PFSK-1 (cell line): ENCODE measurements around the gene HOXB1.

Source experiments
- POLR2AphosphoS5 ChIP-seq: IDR thresholded peaks from 2 replicates; pipeline ENCODE4 v1.6.1; 2012; ENCODE audit warnings: low read depth, mild to moderate bottlenecking, control low read depth, low read length, moderate library complexity
- SIN3A ChIP-seq: IDR thresholded peaks from 2 replicates; pipeline ENCODE4 v1.6.1; 2012; ENCODE audit warnings: mild to moderate bottlenecking, low read length, moderate library complexity, borderline replicate concordance; ENCODE audit not compliant: insufficient read depth
- TAF1 ChIP-seq: IDR thresholded peaks from 2 replicates; pipeline ENCODE4 v1.6.1; 2012; ENCODE audit warnings: low read length, control low read depth, borderline replicate concordance; ENCODE audit not compliant: insufficient read depth

DNA sequence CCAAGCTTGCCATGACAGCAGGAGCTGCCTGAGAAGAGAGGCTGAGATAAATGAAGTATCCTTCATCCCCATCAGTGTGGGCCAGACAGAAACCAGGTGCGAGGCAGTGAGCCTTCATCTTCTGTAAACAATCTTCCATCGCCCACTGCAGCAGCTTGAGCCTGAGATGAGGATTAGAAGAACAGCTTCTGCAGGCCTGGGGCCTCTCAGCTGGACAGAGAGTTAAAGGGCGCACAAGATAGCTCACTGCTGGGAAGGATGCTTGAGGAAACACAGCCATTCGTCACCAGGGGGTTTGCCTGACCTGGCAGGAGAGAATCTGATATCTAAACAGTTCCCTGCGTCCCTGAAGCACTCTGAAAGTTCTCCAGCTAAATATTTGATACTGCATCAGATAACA, 27.1 kb downstream of the HOXB1 start:
- no peak for TF ChIP-seq POLR2AphosphoS5
- no peak for TF ChIP-seq SIN3A
- no peak for TF ChIP-seq TAF1
